Measurements from ENCODE around the gene RPL27. TPM values are rescaled to one million over a fixed set of nuclear protein-coding genes. Genes with fewer than 3 reads are reported as not detected.
A peak's percentile ranks its signal among the peaks of the same experiment; 100 is the strongest.

The RPL27 gene
- total and polyA plus RNA-seq, 2 of the 13 experiments (the other 11 are each of a cell fraction or from before 2014, with no cell fraction given), result 1,585 to 5,840 TPM

DNA sequence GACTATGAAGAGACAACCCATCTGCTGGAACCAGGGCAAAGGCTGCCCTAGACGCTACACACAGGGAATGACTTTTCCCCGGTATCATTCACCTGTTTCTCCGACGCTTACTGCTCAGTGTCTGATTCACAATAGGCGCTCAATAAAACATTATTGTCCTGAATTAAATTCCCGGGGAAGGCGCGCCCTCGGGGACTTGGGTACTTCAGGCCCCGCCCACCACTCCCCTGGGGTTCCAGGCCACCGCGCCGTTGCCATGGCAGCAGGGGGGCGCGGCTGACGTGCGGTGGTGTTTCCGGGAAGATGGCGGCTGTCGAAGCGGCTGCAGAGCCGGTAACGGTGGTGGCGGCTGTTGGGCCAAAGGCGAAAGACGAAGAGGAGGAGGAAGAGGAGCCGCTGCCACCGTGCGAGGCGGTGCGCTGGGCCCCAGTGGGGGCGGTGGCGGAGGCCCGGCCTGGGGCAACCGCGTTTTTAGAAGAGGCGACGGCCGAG lies 17.9 kb upstream of the RPL27 start, which contains the start of gene RUNDC1 (continued):
- TF ChIP-seq ZNF800 (CRISPR knock-in tag; IDR thresholded peaks at IDR 0.05) (0 out of 2 replicates have a peak, but pooled peaks have one; percentile 59), HOMEZ (CRISPR knock-in tag; IDR thresholded peaks at IDR 0.05; ENCODE audit: low read depth) (0 out of 2 replicates have a peak, but pooled peaks have one; percentile 27), ZNF589 (CRISPR knock-in tag; conservative IDR thresholded peaks at IDR 0.05) (0 out of 2 replicates have a peak, but pooled peaks have one; percentile 49), ZNF816 (CRISPR knock-in tag; IDR thresholded peaks at IDR 0.05; ENCODE audit: borderline replicate concordance) (no peak), FOXK1 (CRISPR knock-in tag; IDR thresholded peaks at IDR 0.05; ENCODE audit: borderline replicate concordance, low read depth) (peak; percentile 41; the same call in 1 of the 2 replicates), RELA (CRISPR knock-in tag; IDR thresholded peaks at IDR 0.05) (0 out of 2 replicates have a peak, but pooled peaks have one; percentile 79), KDM5A (IDR thresholded peaks at IDR 0.05; ENCODE audit: borderline replicate concordance, low read length) (peak; percentile 62; the same call in 1 of the 2 replicates), ZSCAN31 (CRISPR knock-in tag; IDR thresholded peaks at IDR 0.05; ENCODE audit: low read depth) (no peak; the same call in 1 of the 2 replicates), ZSCAN20 (CRISPR knock-in tag; IDR thresholded peaks at IDR 0.05; ENCODE audit: borderline replicate concordance) (0 out of 2 replicates have a peak, but pooled peaks have one; percentile 22), FOXA3 (CRISPR knock-in tag; IDR thresholded peaks at IDR 0.05) (no peak; the same call in none of the 2 replicates), PBX2 (CRISPR knock-in tag; IDR thresholded peaks at IDR 0.05) (no peak), ATF2 (CRISPR knock-in tag; IDR thresholded peaks at IDR 0.05) (peak; percentile 44; the same call in 1 of the 2 replicates), RBM39 (IDR thresholded peaks at IDR 0.05; ENCODE audit: low read depth, low read length, poor library complexity, severe bottlenecking) (peak; percentile 78), RBFOX2 (IDR thresholded peaks at IDR 0.05; ENCODE audit: low read depth, low read length) (peak; percentile 88), ZNF232 (CRISPR knock-in tag; IDR thresholded peaks at IDR 0.05; ENCODE audit: borderline replicate concordance) (0 out of 2 replicates have a peak, but pooled peaks have one; percentile 47), ZBTB21 (CRISPR knock-in tag; IDR thresholded peaks at IDR 0.05) (peak; percentile 24; the same call in 1 of the 2 replicates), U2AF2 (IDR thresholded peaks at IDR 0.05; ENCODE audit: low read depth, low read length) (peak; percentile 99), KDM1A (CRISPR knock-in tag; IDR thresholded peaks at IDR 0.05) (no peak), NR2C2 (CRISPR knock-in tag; IDR thresholded peaks at IDR 0.05; ENCODE audit: borderline replicate concordance) (0 out of 2 replicates have a peak, but pooled peaks have one; percentile 56), ZNF441 (CRISPR knock-in tag; IDR thresholded peaks at IDR 0.05; ENCODE audit: borderline replicate concordance) (no peak), ZBTB7B (CRISPR knock-in tag; IDR thresholded peaks at IDR 0.05) (peak; percentile 82), REL (CRISPR knock-in tag; conservative IDR thresholded peaks at IDR 0.05) (0 out of 2 replicates have a peak, but pooled peaks have one; percentile 5), FOXJ3 (CRISPR knock-in tag; IDR thresholded peaks at IDR 0.05; ENCODE audit: borderline replicate concordance) (peak; percentile 16; the same call in 1 of the 2 replicates), ZNF614 (CRISPR knock-in tag; IDR thresholded peaks at IDR 0.05; ENCODE audit: borderline replicate concordance) (peak; percentile 43; the same call in 1 of the 2 replicates)

Data from HepG2 (cell line).